NK-92 (cell line): Measurements from ENCODE around the gene PGP.
"Not testable (repeated sequence)": the region's sequence is repeated elsewhere in the genome, so short reads cannot be mapped to it uniquely, and the experiment has no call there.

Experiments
- DNase-seq: peaks from one replicate; lab custom pipeline; 2025; ENCODE audit not compliant: unreplicated experiment; lab: John Stamatoyannopoulos, UW

PGP gene, protein sequence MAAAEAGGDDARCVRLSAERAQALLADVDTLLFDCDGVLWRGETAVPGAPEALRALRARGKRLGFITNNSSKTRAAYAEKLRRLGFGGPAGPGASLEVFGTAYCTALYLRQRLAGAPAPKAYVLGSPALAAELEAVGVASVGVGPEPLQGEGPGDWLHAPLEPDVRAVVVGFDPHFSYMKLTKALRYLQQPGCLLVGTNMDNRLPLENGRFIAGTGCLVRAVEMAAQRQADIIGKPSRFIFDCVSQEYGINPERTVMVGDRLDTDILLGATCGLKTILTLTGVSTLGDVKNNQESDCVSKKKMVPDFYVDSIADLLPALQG

GRCh38 chr16:2214719-2214968, at the start of gene PGP:
PGP (minus strand) TSS chr16:2214840; CDS start chr16:2214777, 63 bp downstream.
- no peak for DNase-seq

- not testable (repeated sequence) for DNase-seq
Observed at GRCh38 chr16:2263026-2263425, 48.4 kb upstream of the PGP start.

- DNase-seq, result no peak
Observed at GRCh38 chr16:2260250-2260649, 45.6 kb upstream of the PGP start.

- DNase-seq, result not testable (repeated sequence)
Observed at GRCh38 chr16:2258530-2258929, 43.9 kb upstream of the PGP start.

DNA sequence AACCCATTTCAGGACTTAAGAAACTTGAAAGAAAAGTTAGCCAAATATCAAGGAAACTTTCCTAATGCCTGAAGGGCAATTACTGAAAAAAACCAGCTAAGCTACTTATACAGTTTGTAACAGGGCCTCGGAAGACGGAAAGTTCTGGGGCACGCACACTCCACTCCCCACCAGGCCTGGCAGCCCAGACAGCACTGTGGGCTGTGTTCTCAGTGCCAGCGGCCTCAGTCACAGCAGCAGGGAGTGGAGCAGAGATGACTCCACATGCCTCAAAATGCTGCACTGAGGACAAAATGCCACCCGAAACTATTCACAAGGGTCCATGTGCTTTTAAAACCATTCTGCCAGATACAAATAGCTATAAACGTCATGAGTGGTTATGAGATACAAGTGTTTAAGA, 43.1 kb upstream of the PGP start:
- DNase-seq, result no peak

GRCh38 chr16:2256531-2257140, 42.0 kb upstream of the PGP start:
- no peak for DNase-seq

- no peak for DNase-seq
Observed at GRCh38 chr16:2253293-2253692, 38.7 kb upstream of the PGP start.

DNA sequence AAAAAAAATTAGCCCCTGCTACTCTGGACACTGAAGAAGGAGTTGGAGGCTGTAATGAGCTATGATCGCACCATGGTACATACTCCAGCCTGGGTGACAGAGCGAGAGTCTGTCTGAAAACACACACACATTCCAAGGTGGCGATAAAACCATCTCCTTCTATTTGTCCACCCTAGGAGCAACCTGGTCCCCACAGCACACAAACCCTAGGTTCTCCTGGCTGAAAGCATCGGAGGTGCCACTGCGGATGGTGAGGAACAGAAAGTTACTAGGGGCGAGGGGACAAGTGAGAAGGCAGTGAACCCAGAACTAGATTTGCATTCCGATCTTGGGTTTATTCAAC, 38.1 kb upstream of the PGP start:
- DNase-seq, result no peak

DNA sequence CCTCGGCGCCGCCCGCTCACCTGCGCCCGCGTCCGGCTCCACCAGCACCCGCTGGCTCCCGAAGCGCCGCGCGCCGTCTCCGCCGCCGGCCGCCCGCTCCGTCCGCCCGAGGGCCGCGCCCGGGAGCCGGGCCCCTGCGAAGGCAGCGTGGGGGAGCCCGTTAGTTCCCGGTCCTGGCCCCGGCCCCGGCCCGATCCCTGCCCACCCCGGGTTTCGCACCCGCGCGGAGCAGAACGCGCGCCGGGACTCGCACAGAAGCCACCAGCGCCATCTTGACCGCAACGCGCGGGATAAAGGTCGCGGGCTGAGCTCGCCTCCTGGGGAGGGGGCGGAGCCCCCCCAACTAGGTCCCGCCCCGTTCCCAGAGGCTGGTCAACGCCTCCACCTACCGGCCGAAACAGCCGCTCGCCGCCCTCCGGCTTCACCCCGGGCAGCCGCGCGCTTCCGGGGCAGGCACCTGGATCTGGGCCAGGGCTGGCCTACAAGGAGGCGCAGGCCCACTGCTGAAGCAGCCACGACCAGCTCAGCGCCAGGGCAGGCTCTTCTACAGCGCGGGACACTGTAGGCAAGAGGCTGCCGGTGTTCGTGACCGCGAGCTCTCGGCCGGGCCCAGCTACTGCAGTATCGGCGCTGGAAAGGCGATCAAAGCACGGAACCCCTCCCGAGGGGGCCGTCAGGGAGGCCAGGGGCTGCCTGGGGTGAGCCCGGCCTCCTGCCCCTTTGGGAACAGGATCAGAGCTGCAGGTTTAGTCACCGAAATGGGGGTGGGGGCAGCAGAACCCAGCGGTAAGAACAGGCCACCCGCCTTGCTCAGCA, 36.9 kb upstream of the PGP start, which contains the start of gene ECI1:
Gene ECI1 (minus strand): TSS at position 292 of the 816 bp plus-strand sequence. CDS start 21 bp downstream, at position 271.
- DNase-seq, result no peak

GRCh38 chr16:2250652-2251295, 36.1 kb upstream of the PGP start:
- no peak for DNase-seq

DNA sequence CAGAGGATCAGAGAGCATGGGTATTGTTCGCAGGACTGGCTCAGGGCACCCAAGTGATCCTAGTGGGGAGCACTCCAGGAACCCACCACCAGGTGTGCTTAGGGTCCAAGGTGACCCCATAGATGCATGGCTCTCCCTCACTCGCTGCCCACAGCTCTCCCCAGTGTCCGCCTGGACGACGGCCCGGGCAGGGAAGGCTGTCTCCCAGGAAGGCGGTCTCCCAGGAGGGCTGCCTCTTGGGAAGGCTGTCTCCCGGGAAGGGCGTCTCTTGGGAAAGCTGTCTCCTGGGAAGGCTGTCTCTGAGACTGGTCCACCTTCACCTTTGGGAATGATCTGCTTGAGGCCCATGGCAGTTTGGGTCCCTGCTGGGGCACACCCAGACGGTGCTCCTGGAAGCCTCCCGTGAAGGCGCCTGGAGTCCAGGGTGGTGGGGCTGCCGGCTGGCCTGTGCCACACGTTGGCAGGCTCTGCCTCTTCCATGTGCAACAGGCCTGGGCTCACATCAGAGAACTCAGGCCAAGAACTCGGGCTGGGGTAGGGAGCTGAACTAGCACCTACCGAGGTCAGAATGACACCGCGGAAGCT, 31.8 kb upstream of the PGP start:
- DNase-seq, result no peak

- DNase-seq, result no peak
Observed at GRCh38 chr16:2244926-2245795, 30.5 kb upstream of the PGP start.

GRCh38 chr16:2244301-2244700, 29.7 kb upstream of the PGP start:
- no peak for DNase-seq

- no peak for DNase-seq
Observed at GRCh38 chr16:2243781-2244180, 29.1 kb upstream of the PGP start.

DNA sequence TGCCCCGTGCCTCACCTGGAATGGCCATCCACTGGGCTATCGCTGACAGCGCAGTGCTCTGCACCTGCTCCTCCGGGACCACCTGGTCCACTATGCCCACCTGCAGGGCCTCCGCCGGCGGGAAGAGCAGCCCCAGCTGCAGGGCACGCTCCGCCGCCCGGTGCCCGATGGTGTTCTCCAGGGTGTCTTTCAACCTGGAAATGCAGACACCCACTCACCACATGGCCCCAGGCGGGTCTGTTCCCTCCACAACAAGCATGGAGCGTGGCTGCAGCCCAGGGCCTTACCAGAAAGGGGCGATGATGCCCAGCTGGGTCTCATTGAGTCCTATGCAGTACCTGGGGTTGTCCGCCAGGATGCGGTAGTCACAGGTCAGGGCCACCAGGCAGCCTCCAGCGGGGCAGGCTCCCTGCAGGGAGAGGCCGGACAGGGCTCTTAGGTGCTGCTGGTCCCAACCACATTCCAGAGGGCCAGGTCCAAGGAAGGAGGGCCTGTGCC, 28.4 kb upstream of the PGP start:
- DNase-seq, result no peak

DNA sequence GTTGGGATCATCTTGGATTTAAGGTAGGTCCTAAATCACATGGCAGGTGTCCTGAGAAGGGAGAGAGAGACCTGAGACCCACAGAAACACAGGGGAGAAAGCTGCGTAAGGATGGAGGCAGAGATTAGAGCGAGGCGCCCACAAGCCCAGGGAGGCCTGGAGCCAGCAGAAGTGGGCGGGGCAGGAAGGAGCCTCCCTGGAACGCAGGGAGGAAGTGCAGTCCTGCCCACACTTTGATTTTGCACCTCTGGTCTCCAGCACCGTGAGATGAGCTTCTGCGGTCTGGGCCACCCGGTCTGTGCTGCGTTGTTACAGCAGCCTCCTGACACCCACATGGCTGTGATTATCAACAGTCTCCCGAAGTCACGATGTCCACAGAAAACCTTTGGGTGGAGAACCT, 28.0 kb upstream of the PGP start:
- DNase-seq, result no peak

GRCh38 chr16:2240331-2240730, 25.7 kb upstream of the PGP start:
- not testable (repeated sequence) for DNase-seq

DNA sequence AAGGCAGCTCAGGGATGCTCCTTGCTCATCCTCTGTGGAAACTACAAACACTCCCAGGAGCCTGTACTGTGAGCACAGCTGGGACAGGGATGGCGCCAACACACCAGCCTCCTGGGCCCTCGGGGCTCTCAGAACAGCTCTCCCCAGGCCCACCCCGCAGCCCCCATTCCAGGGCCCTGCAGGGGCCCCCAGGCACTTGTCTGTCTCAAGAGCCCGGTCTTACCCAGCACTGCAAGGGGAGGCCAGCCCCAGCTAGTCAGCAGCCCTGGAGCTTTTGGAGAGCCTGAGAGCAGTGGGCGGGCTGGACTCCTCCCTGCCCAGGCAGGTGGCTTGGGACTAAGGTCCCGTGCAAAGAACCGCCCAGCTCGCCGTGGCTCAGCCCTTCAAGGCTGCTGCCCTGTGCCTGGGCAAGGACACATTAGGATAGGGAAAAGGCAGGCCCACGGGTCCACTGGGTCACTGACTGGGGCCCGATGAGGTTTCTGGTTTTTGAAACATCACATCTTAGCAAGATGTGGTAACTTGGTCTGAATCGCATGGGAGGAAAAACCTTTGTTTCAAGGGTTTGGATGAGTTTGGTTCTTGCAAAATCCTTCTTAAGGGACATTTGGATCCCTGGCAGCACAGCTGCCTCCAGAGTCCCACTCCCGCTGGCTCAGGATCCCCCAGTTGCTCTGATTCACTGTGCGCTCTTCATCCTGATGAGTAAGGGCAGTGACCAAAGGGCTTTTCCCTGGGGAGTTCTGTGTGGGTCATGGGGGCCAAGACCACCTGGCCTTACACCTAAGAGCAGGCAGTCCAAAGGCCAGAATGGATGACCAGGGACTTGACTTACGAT, 24.4 kb upstream of the PGP start:
- no peak for DNase-seq

DNA sequence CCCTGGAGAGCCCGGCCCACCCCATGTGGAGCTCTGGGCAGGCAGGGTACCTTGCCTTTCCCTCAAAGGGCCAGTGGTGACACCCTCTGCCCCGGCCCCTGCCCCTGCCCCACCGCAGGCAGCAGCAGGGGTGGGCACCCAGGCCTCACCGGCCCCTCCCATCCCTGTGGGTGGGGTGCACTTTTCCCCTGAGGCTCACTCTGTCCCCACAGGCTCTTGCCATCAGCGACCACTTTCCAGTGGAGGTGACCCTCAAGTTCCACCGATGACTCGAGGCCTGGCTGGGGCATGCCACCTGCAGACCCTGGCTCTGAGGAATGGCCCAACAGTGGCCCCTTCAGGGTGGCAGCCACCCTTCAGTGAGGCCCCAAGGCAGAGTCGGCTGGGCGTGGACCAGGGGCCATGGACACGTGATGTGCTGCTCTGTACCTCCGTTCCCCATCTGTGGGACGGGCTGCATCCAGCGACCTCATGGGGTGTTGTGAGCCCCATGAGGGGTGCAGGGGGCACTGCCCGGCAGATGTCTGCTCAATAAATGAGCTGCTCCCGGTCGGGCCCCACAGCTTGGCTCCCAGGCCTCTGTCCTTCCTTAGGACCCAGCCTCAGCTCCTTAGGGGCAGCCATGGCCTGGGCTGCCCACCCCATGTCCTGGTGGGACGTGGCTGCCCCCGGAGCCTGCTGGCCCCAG, 23.7 kb upstream of the PGP start:
- no peak for DNase-seq
